ENCODE data around the gene ESYT3. TPM values are rescaled to one million over a fixed set of nuclear protein-coding genes. Genes with fewer than 3 reads are reported as not detected.

The ESYT3 gene
- total RNA-seq, 1 donor from 2014 or later = 1.1 TPM

DNA sequence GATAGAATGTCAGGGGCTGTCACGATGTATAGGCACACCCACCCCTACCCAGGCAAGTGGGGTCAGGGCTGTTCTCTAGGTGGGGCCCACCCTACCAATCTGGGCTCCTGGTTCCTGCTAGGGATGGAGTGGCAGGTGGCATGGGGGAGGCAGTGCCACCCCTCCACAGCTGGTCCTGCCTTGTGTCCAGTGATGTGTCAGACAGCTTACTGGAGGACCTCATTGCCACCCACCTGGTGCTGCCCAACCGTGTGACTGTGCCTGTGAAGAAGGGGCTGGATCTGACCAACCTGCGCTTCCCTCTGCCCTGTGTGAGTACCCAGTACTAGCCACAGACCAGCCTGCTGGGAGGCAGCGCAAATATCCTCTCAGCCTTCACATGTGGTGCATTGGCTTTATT lies 27.5 kb downstream of the ESYT3 start:
- DNase-seq (ENCODE audit: low read depth) (no peak), FAIRE-seq (no peak)
- TF ChIP-seq, protein P1, sequence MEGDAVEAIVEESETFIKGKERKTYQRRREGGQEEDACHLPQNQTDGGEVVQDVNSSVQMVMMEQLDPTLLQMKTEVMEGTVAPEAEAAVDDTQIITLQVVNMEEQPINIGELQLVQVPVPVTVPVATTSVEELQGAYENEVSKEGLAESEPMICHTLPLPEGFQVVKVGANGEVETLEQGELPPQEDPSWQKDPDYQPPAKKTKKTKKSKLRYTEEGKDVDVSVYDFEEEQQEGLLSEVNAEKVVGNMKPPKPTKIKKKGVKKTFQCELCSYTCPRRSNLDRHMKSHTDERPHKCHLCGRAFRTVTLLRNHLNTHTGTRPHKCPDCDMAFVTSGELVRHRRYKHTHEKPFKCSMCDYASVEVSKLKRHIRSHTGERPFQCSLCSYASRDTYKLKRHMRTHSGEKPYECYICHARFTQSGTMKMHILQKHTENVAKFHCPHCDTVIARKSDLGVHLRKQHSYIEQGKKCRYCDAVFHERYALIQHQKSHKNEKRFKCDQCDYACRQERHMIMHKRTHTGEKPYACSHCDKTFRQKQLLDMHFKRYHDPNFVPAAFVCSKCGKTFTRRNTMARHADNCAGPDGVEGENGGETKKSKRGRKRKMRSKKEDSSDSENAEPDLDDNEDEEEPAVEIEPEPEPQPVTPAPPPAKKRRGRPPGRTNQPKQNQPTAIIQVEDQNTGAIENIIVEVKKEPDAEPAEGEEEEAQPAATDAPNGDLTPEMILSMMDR (IDR thresholded peaks at IDR 0.05; ENCODE audit: insufficient read depth, low read length, severe bottlenecking) = no peak
- H3K27me3 ChIP-seq (ENCODE audit: control insufficient read depth, insufficient read depth, low read length) = no peaks in the 10 kb centered on the region
- no peaks in the 10 kb centered on the region for H3K36me3 ChIP-seq (ENCODE audit: control insufficient read depth, insufficient read depth, low read length)
- H3K4me3 ChIP-seq (ENCODE audit: low read depth, low read length) = no peak overlapping the region

DNA sequence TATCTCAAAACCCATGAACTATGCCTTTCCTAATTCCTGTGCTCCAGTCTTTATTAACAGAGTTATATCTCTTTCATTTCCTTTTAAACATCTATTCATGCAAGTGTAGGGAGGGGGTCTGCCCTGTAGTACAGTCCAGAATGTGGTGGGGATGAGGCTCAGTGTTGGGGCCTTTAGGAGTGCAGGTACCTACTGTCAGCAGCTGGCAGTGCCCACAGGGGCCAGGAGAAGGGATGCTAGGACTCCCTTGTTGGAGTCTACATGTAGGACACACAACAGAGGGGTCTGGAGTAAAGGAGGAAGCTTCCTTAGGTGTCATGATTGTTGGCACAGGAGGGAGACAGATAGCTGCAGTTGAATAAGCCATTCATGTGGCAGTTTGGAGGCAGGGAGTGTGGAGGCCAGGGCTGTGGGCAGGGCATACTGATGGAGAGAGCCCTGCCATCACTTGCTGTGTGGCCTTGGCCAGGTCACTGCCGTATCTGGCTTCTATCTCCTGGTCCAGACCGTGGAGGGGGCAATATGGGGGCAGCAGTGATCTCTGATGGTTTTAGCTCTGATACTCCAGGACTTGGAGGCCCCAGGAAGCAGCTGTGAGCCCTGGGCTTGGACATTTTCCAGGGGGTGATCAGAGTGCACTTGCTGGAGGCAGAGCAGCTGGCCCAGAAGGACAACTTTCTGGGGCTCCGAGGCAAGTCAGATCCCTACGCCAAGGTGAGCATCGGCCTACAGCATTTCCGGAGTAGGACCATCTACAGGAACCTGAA lies 29.5 kb downstream of the ESYT3 start:
- Histone ChIP-seq H3K27me3 (ENCODE audit: control insufficient read depth, insufficient read depth, low read length) (no peaks in the 10 kb centered on the region), H3K4me3 (ENCODE audit: low read depth, low read length) (no peak overlapping the region), H3K36me3 (ENCODE audit: control insufficient read depth, insufficient read depth, low read length) (no peaks in the 10 kb centered on the region)
- TF ChIP-seq, protein P1 (IDR thresholded peaks at IDR 0.05; ENCODE audit: insufficient read depth, low read length, severe bottlenecking) = no peak
- DNase-seq (ENCODE audit: low read depth) = no peak
- no peak for FAIRE-seq

DNA sequence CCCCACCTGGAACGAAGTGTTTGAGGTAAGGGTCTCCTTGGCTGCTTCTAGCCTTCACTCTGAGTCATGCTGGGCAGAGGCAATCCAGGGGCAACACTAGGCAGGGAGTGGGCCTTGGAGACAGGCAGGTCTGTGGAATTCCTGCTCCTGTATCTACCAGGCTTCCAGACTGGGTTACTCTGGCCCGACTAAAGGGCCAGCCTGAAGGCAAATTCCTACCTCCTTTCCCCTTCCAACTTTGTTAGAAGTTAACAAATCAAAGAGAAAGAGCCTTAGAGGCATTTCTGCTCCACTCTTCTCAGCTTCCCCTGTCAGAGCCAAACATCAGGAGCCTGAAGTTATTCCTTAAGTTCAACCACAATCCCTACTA lies 30.1 kb downstream of the ESYT3 start:
- H3K36me3 ChIP-seq (ENCODE audit: control insufficient read depth, insufficient read depth, low read length) = no peaks in the 10 kb centered on the region
- no peak for FAIRE-seq
- DNase-seq (ENCODE audit: low read depth) = no peak
- no peaks in the 10 kb centered on the region for H3K27me3 ChIP-seq (ENCODE audit: control insufficient read depth, insufficient read depth, low read length)
- TF ChIP-seq, protein P1 (IDR thresholded peaks at IDR 0.05; ENCODE audit: insufficient read depth, low read length, severe bottlenecking) = no peak
- no peak overlapping the region for H3K4me3 ChIP-seq (ENCODE audit: low read depth, low read length)

DNA sequence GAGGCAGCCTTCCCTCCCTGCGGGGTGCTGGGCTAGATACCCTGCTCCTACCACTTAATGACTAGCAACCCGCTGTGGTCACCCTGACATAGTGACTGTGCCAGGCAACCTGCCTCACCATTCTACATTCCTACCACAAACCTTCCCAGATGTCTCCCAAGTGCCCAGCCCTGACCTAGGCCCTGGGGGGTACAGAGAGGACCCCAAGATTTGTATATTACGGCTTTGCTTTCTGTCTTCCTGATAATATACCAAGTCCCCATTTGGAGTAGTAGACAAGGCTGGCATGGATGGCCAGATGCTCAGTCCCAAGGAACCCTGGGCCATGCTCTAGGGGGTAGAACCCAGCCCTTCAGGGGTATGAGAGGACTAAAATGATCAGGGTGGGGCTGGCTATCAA lies 31.0 kb downstream of the ESYT3 start:
- DNase-seq (ENCODE audit: low read depth) (no peak), FAIRE-seq (no peak)
- Histone ChIP-seq H3K36me3 (ENCODE audit: control insufficient read depth, insufficient read depth, low read length) (no peaks in the 10 kb centered on the region), H3K27me3 (ENCODE audit: control insufficient read depth, insufficient read depth, low read length) (no peaks in the 10 kb centered on the region), H3K4me3 (ENCODE audit: low read depth, low read length) (no peak overlapping the region)
- TF ChIP-seq, protein P1 (IDR thresholded peaks at IDR 0.05; ENCODE audit: insufficient read depth, low read length, severe bottlenecking) = no peak

DNA sequence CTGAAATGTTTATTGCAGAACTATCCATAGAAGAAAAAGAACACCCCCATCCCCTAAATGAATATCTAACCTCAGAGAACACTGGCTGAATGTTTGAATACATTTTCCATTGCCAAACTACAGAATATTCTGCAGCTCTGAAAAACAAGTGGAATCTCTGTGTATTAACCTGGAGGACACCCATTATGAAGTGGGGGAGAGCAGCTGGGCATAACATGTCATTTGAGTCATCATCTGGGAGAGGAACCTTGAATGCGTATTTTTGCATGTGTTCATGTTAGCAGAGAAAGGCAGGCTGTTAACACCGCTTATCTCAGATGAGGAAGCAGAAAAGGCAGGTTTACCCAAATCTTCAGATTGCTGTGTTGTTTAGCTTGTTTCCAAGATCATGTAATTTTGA lies 31.5 kb downstream of the ESYT3 start:
- FAIRE-seq (no peak), DNase-seq (ENCODE audit: low read depth) (no peak)
- Histone ChIP-seq H3K36me3 (ENCODE audit: control insufficient read depth, insufficient read depth, low read length) (no peaks in the 10 kb centered on the region), H3K4me3 (ENCODE audit: low read depth, low read length) (no peak overlapping the region), H3K27me3 (ENCODE audit: control insufficient read depth, insufficient read depth, low read length) (no peaks in the 10 kb centered on the region)
- TF ChIP-seq, protein P1 (IDR thresholded peaks at IDR 0.05; ENCODE audit: insufficient read depth, low read length, severe bottlenecking) = no peak

DNA sequence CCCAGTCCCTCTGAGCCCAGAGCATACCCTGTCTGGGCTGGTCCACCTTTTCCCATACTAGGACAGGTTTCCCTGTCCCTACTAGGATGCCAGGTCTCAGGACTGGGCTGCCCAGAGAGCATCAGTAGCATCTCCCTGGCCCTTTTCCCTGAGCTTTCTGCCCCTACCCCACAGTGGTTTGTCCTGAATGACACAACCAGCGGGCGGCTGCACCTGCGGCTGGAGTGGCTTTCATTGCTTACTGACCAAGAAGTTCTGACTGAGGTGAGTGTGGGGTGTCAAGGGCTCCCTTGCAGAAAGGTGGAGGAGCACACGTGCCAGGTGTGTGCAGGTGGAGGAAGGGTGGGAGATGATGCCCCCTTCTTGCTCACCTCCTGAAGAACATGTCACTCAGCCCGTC lies 33.5 kb downstream of the ESYT3 start:
- no peak for DNase-seq (ENCODE audit: low read depth)
- no peak overlapping the region for H3K4me3 ChIP-seq (ENCODE audit: low read depth, low read length)
- no peaks in the 10 kb centered on the region for H3K36me3 ChIP-seq (ENCODE audit: control insufficient read depth, insufficient read depth, low read length)

More for the DNA sequence above, 33.5 kb downstream of the ESYT3 start:
- TF ChIP-seq, protein P1 (IDR thresholded peaks at IDR 0.05; ENCODE audit: insufficient read depth, low read length, severe bottlenecking) = no peak
- no peak for FAIRE-seq
- H3K27me3 ChIP-seq (ENCODE audit: control insufficient read depth, insufficient read depth, low read length) = no peaks in the 10 kb centered on the region

Measured in bronchial epithelial cell (primary cell).